HUES64 (cell line): ENCODE measurements around the gene CDH4.
A peak's percentile ranks its signal among the peaks of the same experiment; 100 is the strongest.

ENCODE experiments used
- H3K27ac ChIP-seq: 2 replicates; pipeline ENCODE4 v1.7.0; 2013; ENCODE audit warnings: low read depth, low read length, inconsistent platforms
- H3K27me3 ChIP-seq: 2 replicates; pipeline ENCODE4 v1.6.1; 2013; ENCODE audit warnings: mild to moderate bottlenecking, low read length; ENCODE audit not compliant: insufficient read depth
- H3K36me3 ChIP-seq: 2 replicates; pipeline ENCODE4 v1.6.1; 2013; ENCODE audit warnings: mild to moderate bottlenecking, low read length; ENCODE audit not compliant: insufficient read depth
- H3K4me1 ChIP-seq: 2 replicates; pipeline ENCODE4 v1.6.1; 2013; ENCODE audit warnings: mild to moderate bottlenecking, low read length, moderate library complexity; ENCODE audit not compliant: insufficient read depth
- H3K4me3 ChIP-seq: 2 replicates; pipeline ENCODE4 v1.5.1; 2013; ENCODE audit warnings: mild to moderate bottlenecking, low read length, moderate library complexity
- H3K9ac ChIP-seq: 2 replicates; pipeline ENCODE4 v1.6.1; 2013; ENCODE audit warnings: mild to moderate bottlenecking, low read depth, low read length
- H3K9me3 ChIP-seq: 2 replicates; pipeline ENCODE4 v1.6.1; 2013; ENCODE audit warnings: low read depth, low read length; ENCODE audit not compliant: insufficient read depth
- WGBS: fragments of 150-250, 120-280 bp; methylation state at CpG from one replicate; pipeline ENCODE4 v1.1.7; 2013; ENCODE audit warnings: missing lambda C conversion rate; 5-methylcytosine and 5-hydroxymethylcytosine counted together

Gene CDH4

GRCh38 chr20:61230166-61230565 lies 21.9 kb upstream of the CDH4 start:
- Histone ChIP-seq H3K36me3 (no peaks in the 10 kb centered on the region), H3K4me3 (no peak overlapping the region), H3K27ac (no peak overlapping the region), H3K4me1 (0 out of 2 replicates have a peak, but pooled peaks cover 3% of the 10 kb centered on the region), H3K27me3 (peaks cover 9% of the 10 kb centered on the region), H3K9ac (no peak overlapping the region), H3K9me3 (peaks cover 10% of the 10 kb centered on the region; the same call in 1 of the 2 replicates)
- 91% methylated on average over 9 of the region's 9 CpGs for WGBS

- Histone ChIP-seq H3K4me1 (peaks cover 7% of the 10 kb centered on the region; the same call in 1 of the 2 replicates), H3K27ac (no peak overlapping the region), H3K36me3 (no peaks in the 10 kb centered on the region), H3K9me3 (peaks cover 10% of the 10 kb centered on the region; the same call in 1 of the 2 replicates), H3K27me3 (peaks cover 12% of the 10 kb centered on the region), H3K9ac (no peak overlapping the region), H3K4me3 (no peak overlapping the region)
- WGBS, result 95% methylated on average over 7 of the region's 7 CpGs
Measured at GRCh38 chr20:61233590-61233989, 18.5 kb upstream of the CDH4 start.

GRCh38 chr20:61234224-61234890 lies 17.7 kb upstream of the CDH4 start:
- H3K9me3 ChIP-seq, result peaks cover 10% of the 10 kb centered on the region; the same call in 1 of the 2 replicates
- no peaks in the 10 kb centered on the region for H3K36me3 ChIP-seq
- H3K27ac ChIP-seq, result no peak overlapping the region
- WGBS, result 94% methylated on average over 11 of the region's 11 CpGs
- H3K4me3 ChIP-seq, result no peak overlapping the region
- H3K4me1 ChIP-seq, result peaks cover 5% of the 10 kb centered on the region; the same call in 1 of the 2 replicates
- peaks cover 12% of the 10 kb centered on the region for H3K27me3 ChIP-seq
- no peak overlapping the region for H3K9ac ChIP-seq

DNA sequence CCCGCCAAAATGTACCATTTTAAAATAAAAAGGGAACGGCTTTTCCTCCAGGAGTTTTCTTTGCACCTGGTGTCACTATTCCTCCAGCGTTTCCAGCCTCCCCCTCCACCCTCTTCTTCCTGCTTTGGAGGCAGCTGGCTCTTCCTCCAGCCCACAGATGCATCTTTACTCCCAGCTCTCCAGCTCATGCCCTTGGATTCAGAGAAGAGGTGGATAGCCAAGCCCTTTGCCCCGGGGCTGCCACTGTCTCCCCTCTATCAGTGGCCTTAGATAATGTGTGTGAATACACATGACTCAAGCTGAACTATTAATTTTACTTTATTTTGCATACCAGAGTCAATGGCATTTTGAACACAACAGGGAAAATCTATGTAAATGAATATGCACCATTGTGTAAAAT lies 15.3 kb upstream of the CDH4 start:
- Histone ChIP-seq H3K36me3 (no peaks in the 10 kb centered on the region), H3K9me3 (peaks cover 18% of the 10 kb centered on the region), H3K27ac (no peak overlapping the region), H3K4me3 (no peak overlapping the region), H3K27me3 (peaks cover 12% of the 10 kb centered on the region), H3K4me1 (peaks cover 5% of the 10 kb centered on the region; the same call in 1 of the 2 replicates), H3K9ac (no peak overlapping the region)
- 51% methylated on average over 4 of the region's 4 CpGs for WGBS

DNA sequence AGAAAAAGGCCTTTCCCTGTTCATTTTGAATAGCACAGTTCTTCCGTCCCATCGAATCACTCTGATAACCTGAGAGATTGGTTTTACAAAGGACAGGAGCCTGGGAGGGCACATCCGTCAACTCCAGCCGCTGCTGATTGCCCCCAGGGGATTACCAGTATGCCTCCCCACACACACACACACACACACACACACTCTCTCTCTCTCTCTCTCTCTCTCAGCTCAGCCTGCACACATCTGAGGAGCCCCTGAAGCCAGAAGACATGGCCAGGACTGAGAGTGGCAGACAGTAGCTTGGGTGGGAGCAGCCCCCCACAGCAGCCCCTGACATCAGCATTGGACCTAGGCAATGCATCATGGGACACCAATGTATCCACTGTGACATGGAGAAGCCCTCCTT lies 13.2 kb upstream of the CDH4 start:
- peaks cover 9% of the 10 kb centered on the region for H3K27me3 ChIP-seq
- WGBS, result 58% methylated on average over 4 of the region's 4 CpGs
- no peaks in the 10 kb centered on the region for H3K36me3 ChIP-seq
- peaks cover 5% of the 10 kb centered on the region; the same call in 1 of the 2 replicates for H3K4me1 ChIP-seq
- no peak overlapping the region for H3K9ac ChIP-seq
- peaks cover 19% of the 10 kb centered on the region for H3K9me3 ChIP-seq
- H3K4me3 ChIP-seq, result no peak overlapping the region
- no peak overlapping the region for H3K27ac ChIP-seq

GRCh38 chr20:61240814-61241213 lies 11.2 kb upstream of the CDH4 start:
- H3K9me3 ChIP-seq, result peaks cover 19% of the 10 kb centered on the region
- no peak overlapping the region for H3K27ac ChIP-seq
- no peaks in the 10 kb centered on the region for H3K36me3 ChIP-seq
- H3K9ac ChIP-seq, result no peak overlapping the region
- H3K4me3 ChIP-seq, result no peak overlapping the region
- peaks cover 21% of the 10 kb centered on the region for H3K27me3 ChIP-seq
- H3K4me1 ChIP-seq, result peaks cover 5% of the 10 kb centered on the region; the same call in 1 of the 2 replicates
- 91% methylated on average over 3 of the region's 3 CpGs for WGBS

GRCh38 chr20:61244213-61244612 lies 7.8 kb upstream of the CDH4 start:
- 91% methylated on average over 8 of the region's 8 CpGs for WGBS
- H3K4me3 ChIP-seq, result no peak overlapping the region
- no peak overlapping the region for H3K9ac ChIP-seq
- peaks cover 36% of the 10 kb centered on the region for H3K27me3 ChIP-seq
- no peak overlapping the region for H3K27ac ChIP-seq
- H3K36me3 ChIP-seq, result no peaks in the 10 kb centered on the region
- no peaks in the 10 kb centered on the region for H3K4me1 ChIP-seq
- peaks cover 19% of the 10 kb centered on the region for H3K9me3 ChIP-seq

- H3K4me1 ChIP-seq, result no peaks in the 10 kb centered on the region
- no peaks in the 10 kb centered on the region for H3K36me3 ChIP-seq
- no peak overlapping the region for H3K9ac ChIP-seq
- H3K27me3 ChIP-seq, result peaks cover 56% of the 10 kb centered on the region
- peaks cover 6% of the 10 kb centered on the region for H3K9me3 ChIP-seq
- H3K27ac ChIP-seq, result no peak overlapping the region
- no peak overlapping the region for H3K4me3 ChIP-seq
- 86% methylated on average over 7 of the region's 7 CpGs for WGBS
Measured at GRCh38 chr20:61246269-61246668, 5.8 kb upstream of the CDH4 start.

DNA sequence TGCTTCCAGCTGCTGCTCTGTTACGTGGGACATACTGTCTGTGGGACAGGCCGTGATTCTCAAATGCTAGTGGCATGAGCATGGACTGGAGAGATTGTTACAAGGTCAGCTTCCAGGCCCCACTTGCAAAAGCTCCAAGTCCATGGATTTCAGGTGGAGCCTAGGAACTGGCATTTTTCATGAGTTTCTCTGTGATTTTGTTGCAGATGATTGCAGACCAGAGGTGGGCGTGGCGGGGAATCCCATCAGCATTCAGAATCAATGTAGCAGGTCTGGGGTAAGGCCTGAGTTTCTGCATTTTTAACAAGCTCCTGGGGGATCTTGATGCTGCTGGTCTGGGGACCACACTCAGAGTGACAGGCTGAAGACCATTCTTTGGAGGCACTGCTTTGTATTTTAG lies 2.4 kb upstream of the CDH4 start:
- peaks cover 81% of the 10 kb centered on the region for H3K27me3 ChIP-seq
- H3K4me3 ChIP-seq, result no peak overlapping the region
- H3K4me1 ChIP-seq, result peaks cover 7% of the 10 kb centered on the region; the same call in 1 of the 2 replicates
- H3K9ac ChIP-seq, result no peak overlapping the region
- WGBS, result 83% methylated on average over 4 of the region's 4 CpGs
- no peaks in the 10 kb centered on the region for H3K9me3 ChIP-seq
- H3K27ac ChIP-seq, result no peak overlapping the region
- no peaks in the 10 kb centered on the region for H3K36me3 ChIP-seq

DNA sequence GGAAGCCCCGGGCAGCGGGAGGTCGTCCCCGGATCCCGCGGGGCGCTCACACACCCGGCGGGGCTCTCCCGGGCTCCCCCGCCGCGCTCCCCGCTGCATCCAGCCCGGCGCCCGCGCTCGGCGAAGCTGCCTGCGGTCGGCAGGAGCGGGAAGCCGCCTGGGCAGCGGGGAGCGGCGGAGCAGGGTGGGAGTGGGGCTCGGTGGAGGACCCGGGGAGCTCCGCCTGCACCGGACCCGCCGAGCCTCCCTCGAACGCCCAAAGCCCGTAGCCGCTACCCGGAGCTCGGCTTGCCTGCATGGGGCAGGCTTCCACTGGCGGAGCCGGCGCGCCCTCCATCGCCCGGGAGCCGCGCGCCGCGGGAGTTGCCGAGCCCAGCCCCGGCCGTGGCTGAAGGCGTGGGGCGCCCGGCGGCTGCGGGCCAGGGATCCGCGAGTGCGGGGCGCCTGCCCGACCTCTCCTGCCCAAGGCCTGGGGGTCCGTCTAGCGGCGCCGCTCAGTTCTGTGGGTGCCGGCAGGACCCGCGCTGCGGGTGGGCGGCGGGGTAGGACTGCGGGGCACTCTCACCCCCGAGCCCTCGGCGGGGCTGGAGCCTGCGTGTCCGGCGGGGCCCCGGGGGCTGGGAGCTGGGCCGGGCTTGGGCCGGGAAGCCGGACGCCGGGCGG lies 671 bp downstream of the CDH4 start:
- peak overlapping the region; percentile 63 for H3K4me3 ChIP-seq
- H3K9ac ChIP-seq, result 0 out of 2 replicates have a peak overlapping the region, but pooled peaks have one; percentile 25
- peaks cover 5% of the 10 kb centered on the region; the same call in 1 of the 2 replicates for H3K36me3 ChIP-seq
- H3K27me3 ChIP-seq, result peaks cover 82% of the 10 kb centered on the region
- H3K27ac ChIP-seq, result no peak overlapping the region
- no peaks in the 10 kb centered on the region for H3K9me3 ChIP-seq
- WGBS, result under 1% methylated on average over 87 of the region's 87 CpGs
- H3K4me1 ChIP-seq, result peaks cover 15% of the 10 kb centered on the region; the same call in 1 of the 2 replicates

DNA sequence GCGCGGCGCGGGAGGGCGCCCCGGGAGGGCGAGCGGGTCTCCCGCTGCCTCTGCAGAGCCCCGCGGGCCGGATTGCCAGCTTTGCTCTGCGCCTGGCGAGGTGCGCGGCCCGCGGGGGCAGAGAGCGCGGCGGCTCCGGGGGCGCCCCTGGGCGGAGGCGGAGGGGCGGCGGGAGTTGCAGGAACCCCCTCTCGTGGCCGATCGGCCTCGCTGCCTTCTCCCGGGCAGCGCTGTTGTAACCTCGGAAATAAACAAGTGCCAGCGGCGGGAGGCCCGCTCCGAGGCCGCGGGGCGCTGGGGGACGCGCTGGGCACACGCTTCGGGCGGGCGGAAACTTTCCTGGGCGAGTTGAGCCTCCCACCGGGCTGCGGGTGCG lies 1.2 kb downstream of the CDH4 start:
- H3K27ac ChIP-seq, result no peak overlapping the region
- peak overlapping the region; percentile 42; the same call in 1 of the 2 replicates for H3K9ac ChIP-seq
- under 1% methylated on average over 51 of the region's 51 CpGs for WGBS
- peaks cover 79% of the 10 kb centered on the region for H3K27me3 ChIP-seq
- H3K36me3 ChIP-seq, result peaks cover 5% of the 10 kb centered on the region; the same call in 1 of the 2 replicates
- H3K4me3 ChIP-seq, result peak overlapping the region; percentile 63
- peaks cover 15% of the 10 kb centered on the region; the same call in 1 of the 2 replicates for H3K4me1 ChIP-seq
- H3K9me3 ChIP-seq, result no peaks in the 10 kb centered on the region
